RWPE2 (cell line): ENCODE measurements around the gene GPR119.
"Not testable (repeated sequence)": the region's sequence is repeated elsewhere in the genome, so short reads cannot be mapped to it uniquely, and the experiment has no call there.

Experiments used
- ATAC-seq: fragments of 200-7000 bp; cut with Tn5 transposase; 3 replicates; pipeline ENCODE4 v1.9.1; 2021; ENCODE audit warnings: low read depth
- DNase-seq: peaks from one replicate; pipeline ENCODE4 v3.0.0-alpha.2; 2020; ENCODE audit warnings: low spot score
- H3K27ac ChIP-seq: fragments of 450-650 bp; 2 replicates; pipeline ENCODE4 v1.5.1; 2017; ENCODE audit warnings: mild to moderate bottlenecking; ENCODE audit not compliant: poor library complexity, severe bottlenecking
- H3K27me3 ChIP-seq: fragments of 250-450 bp; sonication (Bioruptor Pico); 2 replicates; pipeline ENCODE4 v1.5.1; 2021; ENCODE audit warnings: mild to moderate bottlenecking, moderate library complexity; ENCODE audit not compliant: insufficient read depth, poor library complexity, severe bottlenecking
- H3K36me3 ChIP-seq: fragments of 250-450 bp; sonication (Bioruptor Pico); 2 replicates; pipeline ENCODE4 v1.5.1; 2020; ENCODE audit warnings: low read depth, mild to moderate bottlenecking, moderate library complexity
- H3K4me1 ChIP-seq: fragments of 250-450 bp; sonication (Bioruptor Pico); 2 replicates; pipeline ENCODE4 v1.5.1; 2021; ENCODE audit warnings: mild to moderate bottlenecking, moderate library complexity; ENCODE audit not compliant: insufficient read depth, poor library complexity, severe bottlenecking
- H3K4me3 ChIP-seq: fragments of 250-450 bp; sonication (Bioruptor Pico); 2 replicates; pipeline ENCODE4 v1.5.1; 2021; ENCODE audit warnings: mild to moderate bottlenecking, moderate library complexity; ENCODE audit not compliant: severe bottlenecking
- H3K9me3 ChIP-seq: fragments of 250-450 bp; sonication (Bioruptor Pico); 2 replicates; pipeline ENCODE4 v1.5.1; 2021; ENCODE audit warnings: mild to moderate bottlenecking, moderate library complexity; ENCODE audit not compliant: severe bottlenecking
- TF ChIP-seq, protein P1 (sequence below): fragments of 450-650 bp; IDR thresholded peaks from one replicate; pipeline ENCODE4 v1.5.1; 2017; ENCODE audit warnings: mild to moderate bottlenecking, moderate library complexity; ENCODE audit not compliant: poor library complexity, severe bottlenecking

Gene GPR119

DNA sequence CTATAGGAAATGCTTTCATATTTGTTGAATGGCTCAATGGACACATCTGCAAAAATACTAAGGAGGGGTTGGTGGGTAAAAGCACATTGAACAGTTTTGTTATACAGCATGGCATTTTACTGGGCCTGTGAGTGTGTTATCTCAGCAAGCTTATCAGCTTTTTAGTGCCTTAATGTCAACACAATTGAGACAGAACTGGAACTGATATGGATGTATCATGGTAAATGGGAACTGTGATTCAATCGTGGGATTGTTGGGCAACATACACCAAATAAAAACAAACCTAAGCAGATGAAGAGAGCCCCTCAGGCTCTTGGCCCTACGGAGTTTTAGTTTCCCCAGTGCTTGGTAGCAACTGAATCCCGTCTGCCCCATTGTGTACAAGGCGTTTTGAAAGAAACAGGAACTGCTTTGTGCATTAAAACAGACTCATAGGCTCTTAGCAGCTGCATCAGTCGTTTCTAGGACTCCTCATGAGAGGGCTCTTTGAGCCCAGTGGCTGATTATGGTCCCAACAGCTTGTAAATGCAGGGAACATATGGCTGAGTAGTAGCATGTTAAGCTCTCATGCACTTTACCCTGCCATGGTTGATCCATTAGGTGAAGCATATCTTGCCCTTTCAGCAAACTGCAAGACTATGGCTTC is 7.3 kb downstream of the GPR119 start:
- no peaks in the 10 kb centered on the region for H3K4me1 ChIP-seq

DNA sequence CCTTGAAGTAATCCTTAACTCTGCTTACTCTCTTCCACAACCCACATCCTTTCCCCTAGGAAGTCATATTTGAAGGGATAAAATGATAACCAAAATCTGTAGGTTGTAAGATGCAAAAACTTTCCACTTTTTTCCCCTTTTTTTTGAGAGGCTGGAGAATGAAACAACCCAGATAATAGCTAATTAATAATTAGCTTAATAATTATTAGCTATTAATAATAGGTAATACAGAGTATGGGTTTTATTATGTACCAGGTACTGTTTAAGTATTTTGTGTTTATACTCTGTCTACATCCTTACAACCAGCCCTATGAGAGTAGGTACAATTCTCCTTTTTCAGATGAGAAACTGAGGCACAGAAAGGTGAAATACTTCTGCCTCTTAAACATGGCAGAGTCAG is 9.4 kb downstream of the GPR119 start:
- ATAC-seq: no peak

More for the DNA sequence above, 7.3 kb downstream of the GPR119 start:
- no peaks in the 10 kb centered on the region for H3K27me3 ChIP-seq
- ATAC-seq (no peak), DNase-seq (no peak)
- H3K36me3 ChIP-seq: no peaks in the 10 kb centered on the region
- H3K9me3 ChIP-seq: no peaks in the 10 kb centered on the region
- no peak overlapping the region for H3K27ac ChIP-seq
- no peak overlapping the region for H3K4me3 ChIP-seq
- TF ChIP-seq, protein P1, sequence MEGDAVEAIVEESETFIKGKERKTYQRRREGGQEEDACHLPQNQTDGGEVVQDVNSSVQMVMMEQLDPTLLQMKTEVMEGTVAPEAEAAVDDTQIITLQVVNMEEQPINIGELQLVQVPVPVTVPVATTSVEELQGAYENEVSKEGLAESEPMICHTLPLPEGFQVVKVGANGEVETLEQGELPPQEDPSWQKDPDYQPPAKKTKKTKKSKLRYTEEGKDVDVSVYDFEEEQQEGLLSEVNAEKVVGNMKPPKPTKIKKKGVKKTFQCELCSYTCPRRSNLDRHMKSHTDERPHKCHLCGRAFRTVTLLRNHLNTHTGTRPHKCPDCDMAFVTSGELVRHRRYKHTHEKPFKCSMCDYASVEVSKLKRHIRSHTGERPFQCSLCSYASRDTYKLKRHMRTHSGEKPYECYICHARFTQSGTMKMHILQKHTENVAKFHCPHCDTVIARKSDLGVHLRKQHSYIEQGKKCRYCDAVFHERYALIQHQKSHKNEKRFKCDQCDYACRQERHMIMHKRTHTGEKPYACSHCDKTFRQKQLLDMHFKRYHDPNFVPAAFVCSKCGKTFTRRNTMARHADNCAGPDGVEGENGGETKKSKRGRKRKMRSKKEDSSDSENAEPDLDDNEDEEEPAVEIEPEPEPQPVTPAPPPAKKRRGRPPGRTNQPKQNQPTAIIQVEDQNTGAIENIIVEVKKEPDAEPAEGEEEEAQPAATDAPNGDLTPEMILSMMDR: no peak

DNA sequence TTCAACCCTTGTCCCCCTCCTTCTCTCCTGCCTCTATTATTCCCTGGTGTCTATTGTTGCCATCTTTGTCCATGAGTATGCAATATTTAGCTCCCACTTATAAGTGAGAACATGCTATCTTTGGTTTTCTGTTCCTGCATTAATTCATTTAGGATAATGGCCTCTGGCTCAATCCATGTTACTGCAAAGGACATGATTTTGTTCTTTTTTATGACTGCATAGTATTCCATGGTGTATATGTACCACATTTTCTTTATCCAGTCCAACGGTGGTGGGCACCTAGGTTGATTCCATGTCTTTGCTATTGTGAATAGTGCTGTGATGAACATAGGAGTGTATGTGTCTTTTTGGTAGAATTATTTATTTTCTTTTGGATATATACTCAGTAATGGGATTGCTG is 33.4 kb downstream of the GPR119 start:
- H3K36me3 ChIP-seq, H3K4me1 ChIP-seq, H3K27ac ChIP-seq, DNase-seq, H3K27me3 ChIP-seq, H3K4me3 ChIP-seq, H3K9me3 ChIP-seq, ATAC-seq: not testable (repeated sequence)

More for the DNA sequence above, 9.4 kb downstream of the GPR119 start:
- Histone ChIP-seq H3K4me1 (no peaks in the 10 kb centered on the region), H3K4me3 (no peak overlapping the region), H3K27ac (no peak overlapping the region), H3K27me3 (no peaks in the 10 kb centered on the region), H3K36me3 (no peaks in the 10 kb centered on the region), H3K9me3 (no peaks in the 10 kb centered on the region)
- TF ChIP-seq, protein P1: no peak
- no peak for DNase-seq

DNA sequence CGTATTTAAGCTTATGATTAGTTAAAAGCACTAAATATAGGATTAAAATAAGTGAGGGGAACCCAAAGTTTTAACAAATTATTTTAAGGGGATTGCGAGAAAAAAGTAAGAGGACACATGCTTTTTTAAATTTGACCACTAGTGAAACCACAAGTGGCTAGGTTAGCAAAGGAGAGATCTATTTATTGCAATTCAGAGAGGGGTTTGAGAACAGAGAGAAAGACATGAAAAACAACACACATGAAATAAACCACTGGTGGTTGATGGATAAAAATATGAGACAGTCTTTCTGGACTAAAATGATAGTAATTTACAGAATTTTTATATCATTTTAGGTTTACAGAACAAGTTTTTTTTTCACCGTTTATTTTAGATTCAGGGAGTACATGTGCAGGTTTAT is 33.9 kb downstream of the GPR119 start:
- no peaks in the 10 kb centered on the region for H3K9me3 ChIP-seq
- H3K27me3 ChIP-seq: no peaks in the 10 kb centered on the region
- TF ChIP-seq, protein P1: no peak
- DNase-seq (no peak), ATAC-seq (no peak)
- no peak overlapping the region for H3K4me3 ChIP-seq
- no peak overlapping the region for H3K27ac ChIP-seq
- H3K4me1 ChIP-seq: no peaks in the 10 kb centered on the region
- H3K36me3 ChIP-seq: no peaks in the 10 kb centered on the region

DNA sequence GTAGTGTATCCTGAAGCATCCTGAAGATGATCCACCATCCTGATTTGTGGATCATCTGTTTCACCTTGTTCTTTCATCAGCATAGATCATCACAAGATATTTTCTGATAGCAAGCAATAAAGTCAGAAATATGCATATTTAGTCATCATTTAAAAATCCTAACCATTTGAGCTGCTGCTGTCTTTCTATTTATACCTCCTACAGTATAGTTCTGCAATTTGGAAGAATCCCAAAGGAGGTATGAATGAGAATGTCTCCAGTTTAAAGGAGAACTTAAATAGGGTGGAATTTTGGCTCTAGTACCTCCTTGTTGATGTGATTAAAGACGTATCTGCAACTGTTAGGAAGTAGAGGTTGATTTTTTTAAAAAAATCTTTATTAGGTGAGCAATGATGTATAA is 38.2 kb downstream of the GPR119 start:
- H3K9me3 ChIP-seq: no peaks in the 10 kb centered on the region
- H3K4me1 ChIP-seq: no peaks in the 10 kb centered on the region
- no peak for DNase-seq
- H3K27ac ChIP-seq: no peak overlapping the region
- no peak overlapping the region for H3K4me3 ChIP-seq
- no peaks in the 10 kb centered on the region for H3K27me3 ChIP-seq
- TF ChIP-seq, protein P1: no peak
- no peaks in the 10 kb centered on the region for H3K36me3 ChIP-seq
- no peak for ATAC-seq
